HG03103 (cell line): ENCODE data around the gene MCFD2.
"Not testable (repeated sequence)": the region's sequence is repeated elsewhere in the genome, so short reads cannot be mapped to it uniquely, and the experiment has no call there.

Experiments
- ATAC-seq: cut with Tn5 transposase; IDR thresholded peaks from one replicate; pipeline ENCODE4 v1.9.1; 2021; ENCODE audit warnings: low read depth; ENCODE audit not compliant: unreplicated experiment

Gene MCFD2

GRCh38 chr2:46904908-46905678, 10.5 kb downstream of the MCFD2 start:
- not testable (repeated sequence) for ATAC-seq

GRCh38 chr2:46902980-46903379, 12.6 kb downstream of the MCFD2 start:
- ATAC-seq = not testable (repeated sequence)

- no peak for ATAC-seq
Measured at GRCh38 chr2:46902465-46902864, 13.1 kb downstream of the MCFD2 start.

GRCh38 chr2:46901611-46902010, 14.0 kb downstream of the MCFD2 start:
- ATAC-seq = no peak

GRCh38 chr2:46900381-46900780, 15.2 kb downstream of the MCFD2 start:
- ATAC-seq = no peak

GRCh38 chr2:46899053-46899452, 16.6 kb downstream of the MCFD2 start:
- ATAC-seq = no peak

GRCh38 chr2:46898024-46898423, 17.6 kb downstream of the MCFD2 start:
- no peak for ATAC-seq

GRCh38 chr2:46893269-46893939, 22.2 kb downstream of the MCFD2 start:
- no peak for ATAC-seq

- ATAC-seq = no peak
Measured at GRCh38 chr2:46891956-46892553, 23.6 kb downstream of the MCFD2 start.

- ATAC-seq = no peak
Measured at GRCh38 chr2:46888421-46888952, 27.1 kb downstream of the MCFD2 start.

GRCh38 chr2:46887028-46887885, 28.3 kb downstream of the MCFD2 start:
- ATAC-seq = no peak

GRCh38 chr2:46886268-46887027, 29.2 kb downstream of the MCFD2 start:
- no peak for ATAC-seq

- no peak for ATAC-seq
Measured at GRCh38 chr2:46885376-46885775, 30.2 kb downstream of the MCFD2 start.

- no peak for ATAC-seq
Measured at GRCh38 chr2:46879511-46879910, 36.1 kb downstream of the MCFD2 start.

- ATAC-seq = no peak
Measured at GRCh38 chr2:46878886-46879285, 36.7 kb downstream of the MCFD2 start.

- ATAC-seq = no peak
Measured at GRCh38 chr2:46878240-46878877, 37.2 kb downstream of the MCFD2 start.

GRCh38 chr2:46877619-46878113, 37.9 kb downstream of the MCFD2 start:
- no peak for ATAC-seq

GRCh38 chr2:46876741-46877384, 38.7 kb downstream of the MCFD2 start:
- no peak for ATAC-seq
